Measurements from ENCODE around the gene CNPY4. TPM values are rescaled to one million over a fixed set of nuclear protein-coding genes. Genes with fewer than 3 reads are reported as not detected.

The CNPY4 gene
- total and polyA plus RNA-seq, 10 of the 15 experiments (the other 5 are each of a cell fraction or from before 2014, with no cell fraction given): 2.5 to 9.2 (median 6.8) TPM

DNA sequence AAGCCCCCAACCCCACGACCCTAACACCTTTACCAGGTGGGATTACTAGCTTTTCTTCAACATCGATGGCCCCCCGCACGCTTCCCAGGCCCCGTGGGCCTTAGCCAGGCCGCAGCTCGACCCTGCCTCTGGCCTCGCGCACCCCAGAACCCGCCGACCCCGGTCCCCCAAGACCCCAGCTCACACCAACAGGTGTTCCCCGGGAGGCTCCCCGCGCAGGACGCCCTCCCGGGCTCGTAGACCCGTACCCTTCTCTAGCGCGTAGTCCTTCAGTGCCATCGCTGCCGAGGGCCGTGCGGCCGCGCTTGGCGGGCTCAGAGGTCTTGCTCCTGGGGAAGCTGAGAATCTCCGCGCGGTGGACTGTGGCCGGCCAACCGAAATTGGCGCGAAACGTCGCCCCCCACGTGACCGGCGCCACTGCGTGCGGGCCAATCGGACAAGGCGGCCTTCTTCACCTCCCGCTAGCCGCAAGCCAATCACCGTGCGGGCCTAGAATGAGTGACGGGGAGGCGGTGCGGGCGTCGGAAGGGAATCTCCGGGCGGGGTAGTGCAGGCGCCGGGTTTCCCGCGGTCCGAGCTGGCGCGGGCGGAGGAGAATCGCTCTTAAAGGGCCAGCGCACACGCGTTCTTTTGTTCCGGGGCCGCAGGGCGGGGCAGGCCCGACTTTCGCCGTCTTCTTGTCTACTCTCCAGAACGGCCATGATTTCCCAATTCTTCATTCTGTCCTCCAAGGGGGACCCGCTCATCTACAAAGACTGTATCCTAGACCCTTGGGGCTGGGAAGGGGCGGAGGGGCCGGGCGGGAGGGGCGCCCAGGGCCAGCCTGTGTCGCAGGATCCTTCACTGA, 18.2 kb upstream of the CNPY4 start, which contains the start of the genes AP4M1 and MCM7 (continued):
- TF ChIP-seq SMC3 (IDR thresholded peaks at IDR 0.05; ENCODE audit: borderline replicate concordance, low read length): 0 out of 2 replicates have a peak, but pooled peaks have one; percentile 6
- peak; percentile 83 for TF ChIP-seq CHD2 (IDR thresholded peaks at IDR 0.05; ENCODE audit: borderline replicate concordance, low read depth, low read length)
- TF ChIP-seq SMAD5 (IDR thresholded peaks at IDR 0.05; ENCODE audit: low read depth): peak; percentile 71
- peak; percentile 53 for TF ChIP-seq CBFB (IDR thresholded peaks at IDR 0.05; ENCODE audit: low read depth)
- TF ChIP-seq POU2F2 (IDR thresholded peaks at IDR 0.05; ENCODE audit: borderline replicate concordance, low read depth, low read length): peak; percentile 28; the same call in 1 of the 3 replicates
- TF ChIP-seq USF1 (IDR thresholded peaks at IDR 0.05; ENCODE audit: borderline replicate concordance, extremely low read length, insufficient read depth, low read depth, low read length): peak; percentile 99
- peak; percentile 47; the same call in 1 of the 2 replicates for TF ChIP-seq JUND (IDR thresholded peaks at IDR 0.05; ENCODE audit: low read depth, low read length)
- no peak for TF ChIP-seq CHD1 (IDR thresholded peaks at IDR 0.05; ENCODE audit: low read depth, low read length)
- peak; percentile 94 for TF ChIP-seq SP1 (IDR thresholded peaks at IDR 0.05; ENCODE audit: low read depth, low read length)
- TF ChIP-seq E2F8 (IDR thresholded peaks at IDR 0.05; ENCODE audit: low read depth, partially characterized antibody): peak; percentile 99
- peak; percentile 9; the same call in 1 of the 2 replicates for TF ChIP-seq TBL1XR1 (IDR thresholded peaks at IDR 0.05; ENCODE audit: low read depth, low read length)
- TF ChIP-seq TCF7 (IDR thresholded peaks at IDR 0.05; ENCODE audit: borderline replicate concordance): no peak
- peak; percentile 99 for TF ChIP-seq NKRF (conservative IDR thresholded peaks at IDR 0.05)
- peak; percentile 97 for TF ChIP-seq SIN3A (IDR thresholded peaks at IDR 0.05; ENCODE audit: low read depth, low read length)
- TF ChIP-seq GABPA (IDR thresholded peaks at IDR 0.05; ENCODE audit: low read depth): 0 out of 2 replicates have a peak, but pooled peaks have one; percentile 12
- peak; percentile 88 for TF ChIP-seq RELA (IDR thresholded peaks at IDR 0.05; ENCODE audit: borderline replicate concordance, partially characterized antibody)
- TF ChIP-seq SUZ12 (IDR thresholded peaks at IDR 0.05; ENCODE audit: unreplicated experiment): no peak
- peak; percentile 78; the same call in 1 of the 2 replicates for TF ChIP-seq POLR2AphosphoS5 (IDR thresholded peaks at IDR 0.05; ENCODE audit: low read length)
- 0 out of 2 replicates have a peak, but pooled peaks have one; percentile 33 for TF ChIP-seq RFX5 (IDR thresholded peaks at IDR 0.05; ENCODE audit: low read depth, low read length)

Data from GM12878 (cell line).